ENCODE results near the gene NBPF6. TPM values are rescaled to one million over a fixed set of nuclear protein-coding genes. Genes with fewer than 3 reads are reported as not detected.

Gene NBPF6
- total RNA-seq, 1 donor from 2014 or later, result not detected

GRCh38 chr1:108502624-108503023, 52.5 kb downstream of the NBPF6 start:
- no peak overlapping the region for H3K4me3 ChIP-seq (ENCODE audit: low read depth, low read length)
- H3K27me3 ChIP-seq (ENCODE audit: control insufficient read depth, insufficient read depth, low read length), result no peaks in the 10 kb centered on the region
- TF ChIP-seq CTCF (IDR thresholded peaks at IDR 0.05; ENCODE audit: insufficient read depth, low read length, severe bottlenecking), result no peak
- H3K36me3 ChIP-seq (ENCODE audit: control insufficient read depth, insufficient read depth, low read length), result no peaks in the 10 kb centered on the region
- FAIRE-seq (no peak), DNase-seq (ENCODE audit: low read depth) (no peak)

GRCh38 chr1:108503062-108503733, 53.1 kb downstream of the NBPF6 start:
- Histone ChIP-seq H3K4me3 (ENCODE audit: low read depth, low read length) (no peak overlapping the region), H3K36me3 (ENCODE audit: control insufficient read depth, insufficient read depth, low read length) (no peaks in the 10 kb centered on the region), H3K27me3 (ENCODE audit: control insufficient read depth, insufficient read depth, low read length) (no peaks in the 10 kb centered on the region)
- no peak for TF ChIP-seq CTCF (IDR thresholded peaks at IDR 0.05; ENCODE audit: insufficient read depth, low read length, severe bottlenecking)
- FAIRE-seq, result no peak
- DNase-seq (ENCODE audit: low read depth), result no peak

- no peaks in the 10 kb centered on the region for H3K27me3 ChIP-seq (ENCODE audit: control insufficient read depth, insufficient read depth, low read length)
- no peak for FAIRE-seq
- DNase-seq (ENCODE audit: low read depth), result no peak
- TF ChIP-seq CTCF (IDR thresholded peaks at IDR 0.05; ENCODE audit: insufficient read depth, low read length, severe bottlenecking), result no peak
- no peaks in the 10 kb centered on the region for H3K36me3 ChIP-seq (ENCODE audit: control insufficient read depth, insufficient read depth, low read length)
- no peak overlapping the region for H3K4me3 ChIP-seq (ENCODE audit: low read depth, low read length)
These were observed 54.3 kb downstream of the NBPF6 start for GRCh38 chr1:108504447-108504846.

GRCh38 chr1:108505763-108506070, 55.6 kb downstream of the NBPF6 start:
- no peaks in the 10 kb centered on the region for H3K36me3 ChIP-seq (ENCODE audit: control insufficient read depth, insufficient read depth, low read length)
- no peaks in the 10 kb centered on the region for H3K27me3 ChIP-seq (ENCODE audit: control insufficient read depth, insufficient read depth, low read length)
- no peak for TF ChIP-seq CTCF (IDR thresholded peaks at IDR 0.05; ENCODE audit: insufficient read depth, low read length, severe bottlenecking)
- no peak overlapping the region for H3K4me3 ChIP-seq (ENCODE audit: low read depth, low read length)
- no peak for DNase-seq (ENCODE audit: low read depth)
- no peak for FAIRE-seq

- FAIRE-seq, result no peak
- Histone ChIP-seq H3K4me3 (ENCODE audit: low read depth, low read length) (no peak overlapping the region), H3K36me3 (ENCODE audit: control insufficient read depth, insufficient read depth, low read length) (no peaks in the 10 kb centered on the region), H3K27me3 (ENCODE audit: control insufficient read depth, insufficient read depth, low read length) (no peaks in the 10 kb centered on the region)
- no peak for DNase-seq (ENCODE audit: low read depth)
- no peak for TF ChIP-seq CTCF (IDR thresholded peaks at IDR 0.05; ENCODE audit: insufficient read depth, low read length, severe bottlenecking)
These were observed 61.6 kb downstream of the NBPF6 start for GRCh38 chr1:108511764-108512163.

Measured in bronchial epithelial cell (primary cell).